Suprapubic skin (tissue), 4 donors: ENCODE data around the gene NELL1. TPM values are rescaled to one million over a fixed set of nuclear protein-coding genes. Genes with fewer than 3 reads are reported as not detected.

Experiments used
- DNase-seq, 2 donors: peaks; one replicate each; pipeline ENCODE4 v3.0.0-alpha.2; 2019; ENCODE audit warnings: low spot score in 2 of 2
- H3K27ac ChIP-seq: fragments of 200-600 bp; sonication (generic); one replicate; pipeline ENCODE4 v1.5.1; 2019
- H3K27me3 ChIP-seq: fragments of 200-600 bp; sonication (generic); one replicate; pipeline ENCODE4 v1.5.1; 2019
- H3K36me3 ChIP-seq: fragments of 200-600 bp; sonication (generic); one replicate; pipeline ENCODE4 v1.5.1; 2019
- H3K4me1 ChIP-seq: fragments of 200-600 bp; sonication (generic); one replicate; pipeline ENCODE4 v1.5.1; 2019
- H3K4me3 ChIP-seq: fragments of 200-600 bp; sonication (generic); one replicate; pipeline ENCODE4 v1.5.1; 2019; ENCODE audit warnings: mild to moderate bottlenecking
- H3K9me3 ChIP-seq: fragments of 200-600 bp; sonication (generic); one replicate; pipeline ENCODE4 v1.5.1; 2019
- EP300 ChIP-seq: sonication (generic); formaldehyde crosslinking; IDR thresholded peaks from one replicate; pipeline ENCODE4 v1.6.1; 2017; ENCODE audit warnings: antibody characterized with exemption
- POLR2A ChIP-seq, 2 donors: fragments of 450-650 bp; IDR thresholded peaks; one replicate each; pipeline ENCODE4 v1.6.1; 2017; ENCODE audit warnings: antibody characterized with exemption in 2 of 2, mild to moderate bottlenecking in 2 of 2, moderate library complexity in 2 of 2
- POLR2AphosphoS5 ChIP-seq, 3 donors: sonication (generic); formaldehyde crosslinking; IDR thresholded peaks; one replicate each; pipeline ENCODE4 v1.6.1; 2017; ENCODE audit warnings: antibody characterized with exemption in 3 of 3
- WGBS: methylation state at CpG from one replicate; pipeline ENCODE4 v1.1.5; 2018; 5-methylcytosine and 5-hydroxymethylcytosine counted together
- total RNA-seq, 4 donors: library from RNA; depleted of rRNA; stranded (reverse); fragments of >200 nt; gene quantifications; one replicate each; pipeline ENCODE4 v1.1.0, GENCODE V29; 2016
- TF ChIP-seq, protein P1 (sequence below), 2 donors: fragments of 200-600 bp in 1 of 2; fragments of 450-650 bp in 1 of 2; sonication (generic) in 1 of 2; IDR thresholded peaks; one replicate each; pipeline ENCODE4 v1.5.1; 2016 to 2019; ENCODE audit warnings: antibody characterized with exemption in 2 of 2, mild to moderate bottlenecking in 1 of 2, moderate library complexity in 1 of 2

The NELL1 gene
- total RNA-seq, 4 donors from 2014 or later, result 0.18 to 3.9 TPM; not detected in 2

- H3K4me1 ChIP-seq, result peaks cover 16% of the 10 kb centered on the region
- DNase-seq, result no peak
- TF ChIP-seq EP300 (no peak), POLR2AphosphoS5 (IDR thresholded peaks at IDR 0.05) (no peak), POLR2A (IDR thresholded peaks at IDR 0.05) (no peak)
- TF ChIP-seq, protein P1, sequence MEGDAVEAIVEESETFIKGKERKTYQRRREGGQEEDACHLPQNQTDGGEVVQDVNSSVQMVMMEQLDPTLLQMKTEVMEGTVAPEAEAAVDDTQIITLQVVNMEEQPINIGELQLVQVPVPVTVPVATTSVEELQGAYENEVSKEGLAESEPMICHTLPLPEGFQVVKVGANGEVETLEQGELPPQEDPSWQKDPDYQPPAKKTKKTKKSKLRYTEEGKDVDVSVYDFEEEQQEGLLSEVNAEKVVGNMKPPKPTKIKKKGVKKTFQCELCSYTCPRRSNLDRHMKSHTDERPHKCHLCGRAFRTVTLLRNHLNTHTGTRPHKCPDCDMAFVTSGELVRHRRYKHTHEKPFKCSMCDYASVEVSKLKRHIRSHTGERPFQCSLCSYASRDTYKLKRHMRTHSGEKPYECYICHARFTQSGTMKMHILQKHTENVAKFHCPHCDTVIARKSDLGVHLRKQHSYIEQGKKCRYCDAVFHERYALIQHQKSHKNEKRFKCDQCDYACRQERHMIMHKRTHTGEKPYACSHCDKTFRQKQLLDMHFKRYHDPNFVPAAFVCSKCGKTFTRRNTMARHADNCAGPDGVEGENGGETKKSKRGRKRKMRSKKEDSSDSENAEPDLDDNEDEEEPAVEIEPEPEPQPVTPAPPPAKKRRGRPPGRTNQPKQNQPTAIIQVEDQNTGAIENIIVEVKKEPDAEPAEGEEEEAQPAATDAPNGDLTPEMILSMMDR (IDR thresholded peaks at IDR 0.05), result no peak
- H3K27ac ChIP-seq, result no peak overlapping the region
- peaks cover 79% of the 10 kb centered on the region for H3K27me3 ChIP-seq
- no peaks in the 10 kb centered on the region for H3K36me3 ChIP-seq
- no peaks in the 10 kb centered on the region for H3K9me3 ChIP-seq
- H3K4me3 ChIP-seq, result no peak overlapping the region
- 31% methylated on average over 6 of the region's 6 CpGs for WGBS
Observed at GRCh38 chr11:20671856-20672546, 2.6 kb downstream of the NELL1 start.

DNA sequence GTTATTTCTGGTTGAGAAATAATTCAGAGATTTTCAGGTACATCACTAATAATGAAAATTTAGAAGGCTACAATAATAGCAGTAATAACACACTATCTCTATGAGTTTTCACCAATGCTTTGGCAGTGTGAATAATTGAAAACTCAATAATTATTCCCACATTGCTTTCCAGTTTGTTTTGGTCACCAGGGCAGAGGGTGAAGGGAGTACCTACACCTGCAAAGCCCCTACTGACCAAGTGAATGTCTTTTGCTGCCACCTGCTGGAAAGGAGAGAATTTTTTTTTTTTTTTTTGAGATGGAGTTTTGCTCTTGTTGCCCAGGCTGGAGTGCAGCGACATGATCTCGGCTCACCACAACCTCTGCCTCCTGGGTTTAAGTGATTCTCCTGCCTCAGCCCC, 3.2 kb downstream of the NELL1 start:
- Histone ChIP-seq H3K27me3 (peaks cover 74% of the 10 kb centered on the region), H3K36me3 (no peaks in the 10 kb centered on the region), H3K9me3 (no peaks in the 10 kb centered on the region), H3K27ac (no peak overlapping the region), H3K4me3 (no peak overlapping the region), H3K4me1 (peaks cover 16% of the 10 kb centered on the region)
- DNase-seq, result no peak
- WGBS, result 12% methylated on average over 2 of the region's 2 CpGs
- TF ChIP-seq, protein P1 (IDR thresholded peaks at IDR 0.05), result no peak
- TF ChIP-seq POLR2A (IDR thresholded peaks at IDR 0.05), result no peak
- TF ChIP-seq POLR2AphosphoS5 (IDR thresholded peaks at IDR 0.05), result no peak
- TF ChIP-seq EP300, result no peak

DNA sequence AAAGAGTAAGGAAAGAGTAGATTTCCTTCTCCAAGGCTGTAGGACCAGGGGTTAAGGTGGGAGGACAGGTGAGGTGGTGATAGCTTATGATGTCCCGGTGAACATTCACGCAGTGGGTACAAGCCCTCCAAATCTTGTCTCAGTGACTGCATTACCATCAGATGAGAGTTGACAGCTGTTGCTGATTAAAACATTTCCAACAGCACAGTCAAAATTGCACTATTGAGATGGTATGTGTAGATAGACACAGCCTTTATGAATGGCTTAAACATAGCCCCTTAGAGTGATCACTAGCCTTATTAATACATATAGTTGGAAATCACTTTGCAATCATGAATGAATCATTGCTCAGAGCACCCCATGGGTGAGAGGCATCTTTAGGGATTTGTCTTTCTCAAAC, 7.3 kb downstream of the NELL1 start:
- no peak overlapping the region for H3K27ac ChIP-seq
- DNase-seq, result no peak
- no peak for TF ChIP-seq POLR2AphosphoS5 (IDR thresholded peaks at IDR 0.05)
- no peak for TF ChIP-seq POLR2A (IDR thresholded peaks at IDR 0.05)
- no peak for TF ChIP-seq EP300
- TF ChIP-seq, protein P1 (IDR thresholded peaks at IDR 0.05), result no peak
- no peak overlapping the region for H3K4me3 ChIP-seq
- H3K9me3 ChIP-seq, result no peaks in the 10 kb centered on the region
- H3K4me1 ChIP-seq, result no peaks in the 10 kb centered on the region
- peaks cover 33% of the 10 kb centered on the region for H3K27me3 ChIP-seq
- WGBS, result 85% methylated on average over 2 of the region's 2 CpGs
- no peaks in the 10 kb centered on the region for H3K36me3 ChIP-seq

DNA sequence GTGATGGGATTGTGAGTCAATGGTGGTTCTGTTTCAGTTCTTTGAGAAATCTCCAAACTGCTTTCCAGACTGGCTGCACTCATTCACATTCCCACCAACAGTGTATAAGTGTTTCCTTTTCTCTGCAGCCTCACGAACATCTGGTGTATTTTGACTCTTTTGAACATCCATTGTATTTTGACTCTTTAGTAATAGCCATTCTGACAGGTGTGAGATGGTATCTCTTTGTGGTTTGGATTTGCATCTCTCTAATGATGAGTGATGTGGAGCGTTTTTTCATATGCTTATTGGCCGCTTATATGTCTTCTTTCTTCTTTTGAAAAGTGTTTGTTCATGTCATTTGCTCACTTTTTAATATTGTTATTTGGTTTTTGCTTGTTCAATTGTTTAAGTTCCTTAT, 19.4 kb downstream of the NELL1 start:
- no peaks in the 10 kb centered on the region for H3K9me3 ChIP-seq
- no peak overlapping the region for H3K27ac ChIP-seq
- H3K4me3 ChIP-seq, result no peak overlapping the region
- no peaks in the 10 kb centered on the region for H3K36me3 ChIP-seq
- no peaks in the 10 kb centered on the region for H3K4me1 ChIP-seq
- no peak for TF ChIP-seq POLR2AphosphoS5 (IDR thresholded peaks at IDR 0.05)
- TF ChIP-seq, protein P1 (IDR thresholded peaks at IDR 0.05), result no peak
- TF ChIP-seq POLR2A (IDR thresholded peaks at IDR 0.05), result no peak
- TF ChIP-seq EP300, result no peak
- 71% methylated on average over 3 of the region's 3 CpGs for WGBS
- no peaks in the 10 kb centered on the region for H3K27me3 ChIP-seq
- no peak for DNase-seq

- no peak for TF ChIP-seq POLR2A (IDR thresholded peaks at IDR 0.05)
- no peak for TF ChIP-seq EP300
- TF ChIP-seq, protein P1 (IDR thresholded peaks at IDR 0.05), result no peak
- no peak for TF ChIP-seq POLR2AphosphoS5 (IDR thresholded peaks at IDR 0.05)
- H3K36me3 ChIP-seq, result no peaks in the 10 kb centered on the region
- 72% methylated on average over 5 of the region's 6 CpGs for WGBS
- H3K27ac ChIP-seq, result no peak overlapping the region
- H3K4me3 ChIP-seq, result no peak overlapping the region
- no peaks in the 10 kb centered on the region for H3K27me3 ChIP-seq
- no peaks in the 10 kb centered on the region for H3K9me3 ChIP-seq
- H3K4me1 ChIP-seq, result no peaks in the 10 kb centered on the region
- no peak for DNase-seq
Observed at GRCh38 chr11:20707876-20708275, 38.5 kb downstream of the NELL1 start.
